Measurements from ENCODE around the gene CRAT.

The CRAT gene

DNA sequence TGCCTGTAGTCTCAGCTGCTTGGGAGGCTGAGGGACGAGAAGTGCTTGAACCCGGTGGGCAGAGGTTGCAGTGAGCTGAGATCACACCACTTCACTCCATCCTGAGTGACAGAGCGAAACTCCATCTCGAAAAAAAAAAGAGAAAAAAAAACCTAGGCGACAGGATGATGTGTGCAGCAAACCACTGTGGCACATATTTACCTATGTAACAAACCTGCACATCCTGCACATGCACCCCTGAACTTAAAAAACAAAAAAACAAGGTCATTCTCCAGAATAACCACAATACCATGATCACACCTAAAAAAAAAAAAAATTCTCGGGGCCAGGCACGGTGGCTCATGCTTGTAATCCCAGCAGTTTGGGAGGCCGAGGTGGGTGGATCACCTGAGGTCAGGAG lies 37.2 kb downstream of the CRAT start:
- no peak for DNase-seq (ENCODE audit: extremely low read depth, low read depth)
- TF ChIP-seq, protein P1, sequence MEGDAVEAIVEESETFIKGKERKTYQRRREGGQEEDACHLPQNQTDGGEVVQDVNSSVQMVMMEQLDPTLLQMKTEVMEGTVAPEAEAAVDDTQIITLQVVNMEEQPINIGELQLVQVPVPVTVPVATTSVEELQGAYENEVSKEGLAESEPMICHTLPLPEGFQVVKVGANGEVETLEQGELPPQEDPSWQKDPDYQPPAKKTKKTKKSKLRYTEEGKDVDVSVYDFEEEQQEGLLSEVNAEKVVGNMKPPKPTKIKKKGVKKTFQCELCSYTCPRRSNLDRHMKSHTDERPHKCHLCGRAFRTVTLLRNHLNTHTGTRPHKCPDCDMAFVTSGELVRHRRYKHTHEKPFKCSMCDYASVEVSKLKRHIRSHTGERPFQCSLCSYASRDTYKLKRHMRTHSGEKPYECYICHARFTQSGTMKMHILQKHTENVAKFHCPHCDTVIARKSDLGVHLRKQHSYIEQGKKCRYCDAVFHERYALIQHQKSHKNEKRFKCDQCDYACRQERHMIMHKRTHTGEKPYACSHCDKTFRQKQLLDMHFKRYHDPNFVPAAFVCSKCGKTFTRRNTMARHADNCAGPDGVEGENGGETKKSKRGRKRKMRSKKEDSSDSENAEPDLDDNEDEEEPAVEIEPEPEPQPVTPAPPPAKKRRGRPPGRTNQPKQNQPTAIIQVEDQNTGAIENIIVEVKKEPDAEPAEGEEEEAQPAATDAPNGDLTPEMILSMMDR (IDR thresholded peaks at IDR 0.05; ENCODE audit: low read depth, low read length): no peak

DNA sequence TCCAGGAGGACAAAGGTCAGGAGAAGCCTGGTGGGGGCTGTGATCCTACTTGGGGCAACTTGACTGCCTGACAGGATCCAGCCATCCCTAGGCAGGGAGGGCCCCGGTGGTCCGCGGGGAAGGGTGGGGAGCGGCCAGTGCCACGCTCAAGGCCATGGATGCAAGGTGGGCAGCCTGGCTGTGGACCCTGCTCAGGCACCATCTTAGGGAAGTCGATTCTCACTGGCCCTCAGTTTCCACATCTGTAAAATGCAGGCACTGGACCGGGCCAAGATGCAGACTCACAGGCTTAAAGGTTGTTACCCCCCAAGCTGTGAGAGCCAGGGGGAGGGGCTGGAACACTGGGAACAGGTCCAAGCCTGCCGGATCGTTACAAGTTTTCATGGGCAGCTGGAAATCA lies 38.4 kb downstream of the CRAT start:
- DNase-seq (ENCODE audit: extremely low read depth, low read depth): no peak
- TF ChIP-seq, protein P1 (IDR thresholded peaks at IDR 0.05; ENCODE audit: low read depth, low read length): no peak

DNA sequence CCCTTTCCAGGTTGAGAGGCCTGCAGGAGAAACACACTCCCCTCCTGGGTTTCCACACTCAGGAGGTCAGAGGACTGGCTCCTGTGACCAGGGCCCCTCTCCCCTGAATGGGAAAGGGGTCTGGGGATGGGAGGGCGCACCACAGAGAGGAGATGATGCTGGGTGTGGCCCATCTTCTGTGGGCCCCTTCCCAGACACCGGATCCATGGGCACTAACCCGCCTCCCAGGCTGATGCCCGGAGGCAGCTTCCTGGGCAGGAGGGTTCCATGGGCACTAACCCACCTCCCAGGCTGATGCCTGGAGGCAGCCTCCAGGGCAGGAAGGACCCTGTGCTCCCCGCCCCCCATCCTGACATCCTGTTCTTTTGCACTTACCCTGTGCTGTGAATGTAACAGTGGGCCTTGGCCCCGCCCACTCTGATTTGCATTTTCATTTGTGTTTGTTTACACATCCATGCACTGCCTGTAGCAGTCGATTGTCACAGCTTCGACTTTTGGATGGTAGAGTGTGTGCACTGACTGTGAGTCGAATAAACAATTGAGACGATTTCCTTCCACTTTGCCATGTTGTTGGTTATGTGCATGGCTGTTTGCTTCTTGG lies 39.0 kb downstream of the CRAT start:
- TF ChIP-seq, protein P1 (IDR thresholded peaks at IDR 0.05; ENCODE audit: low read depth, low read length): no peak
- DNase-seq (ENCODE audit: extremely low read depth, low read depth): no peak

DNA sequence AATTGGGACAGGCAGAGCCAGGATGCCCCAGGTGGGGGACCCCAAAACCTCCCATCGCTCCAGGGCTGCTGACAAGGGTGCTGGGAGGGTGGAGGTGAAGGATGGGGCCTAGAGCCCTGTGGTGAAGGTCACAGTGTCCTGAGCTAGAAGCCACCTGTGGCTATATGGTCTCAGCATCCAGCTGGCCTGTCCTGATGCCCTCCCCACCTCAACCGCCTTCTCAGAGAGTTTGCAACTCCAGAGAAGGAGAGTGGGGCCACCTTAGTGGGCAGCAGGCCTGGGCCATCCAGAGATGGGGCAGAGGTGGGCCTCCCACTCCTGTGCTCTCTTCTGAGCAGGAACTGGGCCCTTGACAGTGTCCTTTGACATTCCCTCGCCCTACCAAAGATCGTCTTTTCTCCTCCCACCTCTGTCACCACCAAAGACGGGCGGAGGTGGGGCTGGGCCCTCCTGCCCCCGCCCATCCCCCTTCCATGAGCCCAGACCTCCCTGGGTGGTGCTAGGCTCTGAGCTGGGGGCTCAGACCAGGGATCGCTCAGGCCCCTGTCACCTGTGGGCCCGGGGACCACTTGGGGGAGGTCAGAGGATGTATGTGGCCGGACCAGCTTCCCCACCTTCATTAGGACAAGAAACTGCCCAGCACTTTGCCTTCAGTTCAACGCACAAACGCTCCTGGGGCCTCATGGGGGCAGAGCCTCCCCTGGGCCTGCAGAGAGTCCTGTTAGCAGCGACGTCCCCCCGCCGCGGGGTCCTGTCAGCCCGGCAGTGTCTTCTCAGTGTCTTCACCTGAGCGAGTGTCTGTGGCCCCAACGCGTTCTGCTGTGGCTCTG lies 39.7 kb downstream of the CRAT start:
- no peak for DNase-seq (ENCODE audit: extremely low read depth, low read depth)

DNA sequence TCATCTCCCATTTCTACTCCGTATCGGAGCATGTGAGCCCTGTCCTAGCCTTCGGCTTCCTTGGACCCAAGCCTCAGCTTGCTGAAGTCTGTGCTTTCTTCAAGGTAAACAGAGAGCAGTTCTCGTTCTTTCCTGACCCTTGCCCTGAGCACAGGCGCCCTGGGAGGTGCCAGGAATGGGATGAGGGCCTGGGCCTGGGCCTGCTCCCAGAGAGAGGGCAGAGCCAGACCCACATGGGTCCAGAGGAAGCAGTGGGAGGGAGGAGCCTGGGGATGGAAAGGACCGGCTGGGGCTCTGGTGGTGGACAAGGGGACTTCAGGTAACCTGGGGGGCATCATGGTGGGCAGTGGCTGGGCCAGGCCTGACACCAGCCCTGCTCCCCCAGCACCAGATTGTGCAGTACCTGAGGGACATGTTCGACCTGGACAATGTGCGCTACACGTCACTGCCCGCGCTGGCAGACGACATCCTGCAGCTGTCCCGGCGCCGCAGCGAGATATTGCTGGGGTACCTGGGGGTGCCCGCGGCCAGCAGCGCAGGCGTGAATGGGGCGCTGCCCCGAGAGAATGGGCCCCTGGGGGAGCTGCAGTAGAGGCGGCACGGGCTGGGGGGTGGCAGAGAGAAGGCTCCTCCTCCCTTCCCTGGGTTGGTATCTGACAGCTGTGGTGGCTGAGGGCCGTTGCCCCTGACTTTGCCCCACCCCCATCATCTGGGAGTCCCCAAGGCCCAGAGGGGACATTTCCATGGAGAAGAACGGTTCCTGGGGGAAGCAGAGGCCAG lies 40.5 kb downstream of the CRAT start:
- DNase-seq (ENCODE audit: extremely low read depth, low read depth): no peak
- TF ChIP-seq, protein P1 (IDR thresholded peaks at IDR 0.05; ENCODE audit: low read depth, low read length): no peak

More for the DNA sequence above, 39.7 kb downstream of the CRAT start:
- TF ChIP-seq, protein P1 (IDR thresholded peaks at IDR 0.05; ENCODE audit: low read depth, low read length): no peak

DNA sequence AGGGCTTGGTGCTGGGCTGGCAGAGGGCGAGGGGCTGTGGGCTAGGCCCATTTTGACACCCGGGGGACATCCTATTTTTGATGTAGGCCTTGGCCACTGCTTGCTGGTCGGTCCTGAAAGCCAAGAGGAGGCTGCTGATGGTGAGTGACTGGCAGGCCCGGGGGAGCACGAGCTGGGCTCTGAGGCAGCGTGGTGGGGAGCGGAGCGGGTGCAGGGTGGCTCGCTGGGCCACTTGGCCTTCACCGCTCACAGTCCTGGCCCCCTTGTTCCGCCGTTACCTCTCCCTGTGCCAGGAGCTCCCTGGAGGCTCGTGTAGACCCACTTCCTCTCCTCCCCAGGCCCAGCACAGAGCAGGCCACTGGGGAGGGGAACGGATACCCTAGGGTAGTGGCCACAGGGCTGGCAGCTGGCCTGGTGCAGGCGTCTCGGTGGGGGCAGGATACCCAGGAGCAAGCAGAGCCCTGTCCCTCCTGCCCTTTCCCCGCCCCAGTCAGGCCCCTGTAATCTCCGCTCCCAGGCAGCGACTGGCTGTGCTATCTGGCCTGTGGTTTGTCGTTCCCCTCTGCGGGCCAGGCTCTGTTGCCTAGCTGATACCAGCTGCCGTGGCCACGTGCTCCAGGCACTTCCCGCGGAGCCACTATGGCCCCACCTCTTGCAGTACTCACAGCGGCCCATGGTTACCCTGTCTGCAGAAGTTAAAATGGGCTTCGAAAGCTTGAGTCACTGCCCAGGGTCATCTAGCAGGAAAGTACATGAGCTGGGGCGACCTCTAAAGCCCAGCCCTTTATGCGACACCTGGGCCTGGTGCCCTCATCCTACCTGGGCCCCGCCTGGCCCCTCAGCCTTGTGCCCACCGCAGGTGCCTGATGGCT lies 41.4 kb downstream of the CRAT start:
- no peak for DNase-seq (ENCODE audit: extremely low read depth, low read depth)
- TF ChIP-seq, protein P1 (IDR thresholded peaks at IDR 0.05; ENCODE audit: low read depth, low read length): no peak

Measured in AG09319 (cell line).